ENCODE results near the gene SETD7.

SETD7 gene

GRCh38 chr4:139564502-139564901 lies 8.5 kb upstream of the SETD7 start (continued):
- TF ChIP-seq RARB (CRISPR knock-in tag; IDR thresholded peaks at IDR 0.05) (no peak), TCF4 (CRISPR knock-in tag; IDR thresholded peaks at IDR 0.05; ENCODE audit: borderline replicate concordance) (no peak), ZC3H10 (CRISPR knock-in tag; IDR thresholded peaks at IDR 0.05) (no peak)

- ATAC-seq, result no peak; the same call in 2 of the 3 replicates
- TF ChIP-seq GLIS3 (CRISPR knock-in tag; IDR thresholded peaks at IDR 0.05) (no peak), POU6F1 (CRISPR knock-in tag; IDR thresholded peaks at IDR 0.05; ENCODE audit: borderline replicate concordance, low read depth) (no peak), SNAI2 (CRISPR knock-in tag; IDR thresholded peaks at IDR 0.05) (no peak), ZNF565 (CRISPR knock-in tag; conservative IDR thresholded peaks at IDR 0.05; ENCODE audit: low read depth) (no peak), CSRNP3 (CRISPR knock-in tag; IDR thresholded peaks at IDR 0.05) (no peak), BACH2 (CRISPR knock-in tag; IDR thresholded peaks at IDR 0.05; ENCODE audit: borderline replicate concordance) (no peak), CREB5 (CRISPR knock-in tag; IDR thresholded peaks at IDR 0.05; ENCODE audit: low read depth) (no peak), ZNF70 (CRISPR knock-in tag; IDR thresholded peaks at IDR 0.05) (no peak), TSHZ2 (CRISPR knock-in tag; IDR thresholded peaks at IDR 0.05) (no peak), PPARA (CRISPR knock-in tag; IDR thresholded peaks at IDR 0.05; ENCODE audit: borderline replicate concordance) (no peak), ZNF8 (CRISPR knock-in tag; IDR thresholded peaks at IDR 0.05) (no peak), ZFP3 (CRISPR knock-in tag; IDR thresholded peaks at IDR 0.05) (no peak), ISL1 (CRISPR knock-in tag; IDR thresholded peaks at IDR 0.05) (no peak), ZFP30 (CRISPR knock-in tag; IDR thresholded peaks at IDR 0.05) (no peak), ESRRG (CRISPR knock-in tag; IDR thresholded peaks at IDR 0.05) (no peak), TCF4 (CRISPR knock-in tag; IDR thresholded peaks at IDR 0.05; ENCODE audit: borderline replicate concordance) (no peak), CSDC2 (CRISPR knock-in tag; IDR thresholded peaks at IDR 0.05) (no peak), PATZ1 (CRISPR knock-in tag; IDR thresholded peaks at IDR 0.05; ENCODE audit: borderline replicate concordance) (no peak), RARB (CRISPR knock-in tag; IDR thresholded peaks at IDR 0.05) (no peak)
These were observed 7.5 kb upstream of the SETD7 start for GRCh38 chr4:139563515-139563914.

GRCh38 chr4:139562839-139563238 lies 6.8 kb upstream of the SETD7 start:
- no peak for ATAC-seq
- TF ChIP-seq SNAI2 (CRISPR knock-in tag; IDR thresholded peaks at IDR 0.05) (no peak), ZC3H10 (CRISPR knock-in tag; IDR thresholded peaks at IDR 0.05) (no peak), ZNF70 (CRISPR knock-in tag; IDR thresholded peaks at IDR 0.05) (no peak), CSDC2 (CRISPR knock-in tag; IDR thresholded peaks at IDR 0.05) (no peak), GLIS3 (CRISPR knock-in tag; IDR thresholded peaks at IDR 0.05) (no peak), ZFP3 (CRISPR knock-in tag; IDR thresholded peaks at IDR 0.05) (no peak), BACH2 (CRISPR knock-in tag; IDR thresholded peaks at IDR 0.05; ENCODE audit: borderline replicate concordance) (no peak), TCF4 (CRISPR knock-in tag; IDR thresholded peaks at IDR 0.05; ENCODE audit: borderline replicate concordance) (no peak), PATZ1 (CRISPR knock-in tag; IDR thresholded peaks at IDR 0.05; ENCODE audit: borderline replicate concordance) (no peak), TSHZ2 (CRISPR knock-in tag; IDR thresholded peaks at IDR 0.05) (no peak), POU6F1 (CRISPR knock-in tag; IDR thresholded peaks at IDR 0.05; ENCODE audit: borderline replicate concordance, low read depth) (no peak), ARNTL (CRISPR knock-in tag; IDR thresholded peaks at IDR 0.05; ENCODE audit: borderline replicate concordance, low read depth) (no peak)
